ENCODE data around the gene CYP3A5.

Gene CYP3A5

GRCh38 chr7:99679400-99680191 lies at the start of gene CYP3A5 (continued):
- TF ChIP-seq ZNF239 (tag by site-specific recombination; IDR thresholded peaks at IDR 0.05): no peak
- TF ChIP-seq SP3 (tag by site-specific recombination; IDR thresholded peaks at IDR 0.05): no peak; the same call in 1 of the 2 replicates
- TF ChIP-seq, protein P1, sequence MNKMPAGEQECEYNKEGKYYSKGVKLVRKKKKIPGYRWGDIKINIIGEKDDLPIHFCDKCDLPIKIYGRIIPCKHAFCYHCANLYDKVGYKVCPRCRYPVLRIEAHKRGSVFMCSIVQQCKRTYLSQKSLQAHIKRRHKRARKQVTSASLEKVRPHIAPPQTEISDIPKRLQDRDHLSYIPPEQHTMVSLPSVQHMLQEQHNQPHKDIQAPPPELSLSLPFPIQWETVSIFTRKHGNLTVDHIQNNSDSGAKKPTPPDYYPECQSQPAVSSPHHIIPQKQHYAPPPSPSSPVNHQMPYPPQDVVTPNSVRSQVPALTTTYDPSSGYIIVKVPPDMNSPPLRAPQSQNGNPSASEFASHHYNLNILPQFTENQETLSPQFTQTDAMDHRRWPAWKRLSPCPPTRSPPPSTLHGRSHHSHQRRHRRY (tag by site-specific recombination; IDR thresholded peaks at IDR 0.05): no peak
- TF ChIP-seq ZNF776 (tag by site-specific recombination; IDR thresholded peaks at IDR 0.05; ENCODE audit: borderline replicate concordance): no peak
- TF ChIP-seq BCL11A (tag by site-specific recombination; IDR thresholded peaks at IDR 0.05; ENCODE audit: low read depth): 0 out of 2 replicates have a peak, but pooled peaks have one; percentile 19
- TF ChIP-seq ZBTB17 (tag by site-specific recombination; IDR thresholded peaks at IDR 0.05): peak; percentile 52; the same call in 1 of the 2 replicates
- TF ChIP-seq PRDM10 (tag by site-specific recombination; IDR thresholded peaks at IDR 0.05): no peak
- TF ChIP-seq ZNF24 (tag by site-specific recombination; IDR thresholded peaks at IDR 0.05): no peak
- TF ChIP-seq ZNF76 (tag by site-specific recombination; IDR thresholded peaks at IDR 0.05; ENCODE audit: borderline replicate concordance, low read depth): peak; percentile 64; the same call in 1 of the 2 replicates
- TF ChIP-seq ZNF16 (tag by site-specific recombination; IDR thresholded peaks at IDR 0.05; ENCODE audit: low read depth): no peak
- peak; percentile 74; the same call in 1 of the 2 replicates for TF ChIP-seq KLF10 (tag by site-specific recombination; IDR thresholded peaks at IDR 0.05)
- no peak for TF ChIP-seq ZNF19 (tag by site-specific recombination; IDR thresholded peaks at IDR 0.05; ENCODE audit: low read depth)
- TF ChIP-seq, protein P2, sequence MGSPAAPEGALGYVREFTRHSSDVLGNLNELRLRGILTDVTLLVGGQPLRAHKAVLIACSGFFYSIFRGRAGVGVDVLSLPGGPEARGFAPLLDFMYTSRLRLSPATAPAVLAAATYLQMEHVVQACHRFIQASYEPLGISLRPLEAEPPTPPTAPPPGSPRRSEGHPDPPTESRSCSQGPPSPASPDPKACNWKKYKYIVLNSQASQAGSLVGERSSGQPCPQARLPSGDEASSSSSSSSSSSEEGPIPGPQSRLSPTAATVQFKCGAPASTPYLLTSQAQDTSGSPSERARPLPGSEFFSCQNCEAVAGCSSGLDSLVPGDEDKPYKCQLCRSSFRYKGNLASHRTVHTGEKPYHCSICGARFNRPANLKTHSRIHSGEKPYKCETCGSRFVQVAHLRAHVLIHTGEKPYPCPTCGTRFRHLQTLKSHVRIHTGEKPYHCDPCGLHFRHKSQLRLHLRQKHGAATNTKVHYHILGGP (tag by site-specific recombination; IDR thresholded peaks at IDR 0.05): no peak
- TF ChIP-seq ZNF266 (tag by site-specific recombination; IDR thresholded peaks at IDR 0.05; ENCODE audit: low read depth): no peak
- no peak for TF ChIP-seq GLI2 (tag by site-specific recombination; IDR thresholded peaks at IDR 0.05; ENCODE audit: borderline replicate concordance, low read depth)
- 0 out of 2 replicates have a peak, but pooled peaks have one; percentile 32 for TF ChIP-seq TRIM28 (IDR thresholded peaks at IDR 0.05; ENCODE audit: borderline replicate concordance, low read length)
- TF ChIP-seq ZNF530 (tag by site-specific recombination; IDR thresholded peaks at IDR 0.05; ENCODE audit: low read depth): no peak
- TF ChIP-seq ZNF140 (tag by site-specific recombination; IDR thresholded peaks at IDR 0.05): no peak
- TF ChIP-seq ZFHX2 (tag by site-specific recombination; conservative IDR thresholded peaks at IDR 0.05): no peak
- no peak for TF ChIP-seq ZNF571 (tag by site-specific recombination; IDR thresholded peaks at IDR 0.05)
- TF ChIP-seq IKZF3 (tag by site-specific recombination; IDR thresholded peaks at IDR 0.05): peak; percentile 71
- TF ChIP-seq, protein P3, sequence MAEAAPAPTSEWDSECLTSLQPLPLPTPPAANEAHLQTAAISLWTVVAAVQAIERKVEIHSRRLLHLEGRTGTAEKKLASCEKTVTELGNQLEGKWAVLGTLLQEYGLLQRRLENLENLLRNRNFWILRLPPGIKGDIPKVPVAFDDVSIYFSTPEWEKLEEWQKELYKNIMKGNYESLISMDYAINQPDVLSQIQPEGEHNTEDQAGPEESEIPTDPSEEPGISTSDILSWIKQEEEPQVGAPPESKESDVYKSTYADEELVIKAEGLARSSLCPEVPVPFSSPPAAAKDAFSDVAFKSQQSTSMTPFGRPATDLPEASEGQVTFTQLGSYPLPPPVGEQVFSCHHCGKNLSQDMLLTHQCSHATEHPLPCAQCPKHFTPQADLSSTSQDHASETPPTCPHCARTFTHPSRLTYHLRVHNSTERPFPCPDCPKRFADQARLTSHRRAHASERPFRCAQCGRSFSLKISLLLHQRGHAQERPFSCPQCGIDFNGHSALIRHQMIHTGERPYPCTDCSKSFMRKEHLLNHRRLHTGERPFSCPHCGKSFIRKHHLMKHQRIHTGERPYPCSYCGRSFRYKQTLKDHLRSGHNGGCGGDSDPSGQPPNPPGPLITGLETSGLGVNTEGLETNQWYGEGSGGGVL (tag by site-specific recombination; IDR thresholded peaks at IDR 0.05): no peak
- no peak for TF ChIP-seq ZNF792 (tag by site-specific recombination; IDR thresholded peaks at IDR 0.05)
- no peak for TF ChIP-seq ZNF549 (tag by site-specific recombination; IDR thresholded peaks at IDR 0.05)
- no peak for TF ChIP-seq GLIS1 (tag by site-specific recombination; IDR thresholded peaks at IDR 0.05)
- TF ChIP-seq KLF9 (tag by site-specific recombination; IDR thresholded peaks at IDR 0.05; ENCODE audit: low read depth): no peak
- TF ChIP-seq ZFP3 (tag by site-specific recombination; IDR thresholded peaks at IDR 0.05; ENCODE audit: low read depth): no peak
- TF ChIP-seq KLF7 (tag by site-specific recombination; IDR thresholded peaks at IDR 0.05; ENCODE audit: borderline replicate concordance): no peak
- no peak for TF ChIP-seq ZNF184 (tag by site-specific recombination; IDR thresholded peaks at IDR 0.05)
- TF ChIP-seq, protein P4, sequence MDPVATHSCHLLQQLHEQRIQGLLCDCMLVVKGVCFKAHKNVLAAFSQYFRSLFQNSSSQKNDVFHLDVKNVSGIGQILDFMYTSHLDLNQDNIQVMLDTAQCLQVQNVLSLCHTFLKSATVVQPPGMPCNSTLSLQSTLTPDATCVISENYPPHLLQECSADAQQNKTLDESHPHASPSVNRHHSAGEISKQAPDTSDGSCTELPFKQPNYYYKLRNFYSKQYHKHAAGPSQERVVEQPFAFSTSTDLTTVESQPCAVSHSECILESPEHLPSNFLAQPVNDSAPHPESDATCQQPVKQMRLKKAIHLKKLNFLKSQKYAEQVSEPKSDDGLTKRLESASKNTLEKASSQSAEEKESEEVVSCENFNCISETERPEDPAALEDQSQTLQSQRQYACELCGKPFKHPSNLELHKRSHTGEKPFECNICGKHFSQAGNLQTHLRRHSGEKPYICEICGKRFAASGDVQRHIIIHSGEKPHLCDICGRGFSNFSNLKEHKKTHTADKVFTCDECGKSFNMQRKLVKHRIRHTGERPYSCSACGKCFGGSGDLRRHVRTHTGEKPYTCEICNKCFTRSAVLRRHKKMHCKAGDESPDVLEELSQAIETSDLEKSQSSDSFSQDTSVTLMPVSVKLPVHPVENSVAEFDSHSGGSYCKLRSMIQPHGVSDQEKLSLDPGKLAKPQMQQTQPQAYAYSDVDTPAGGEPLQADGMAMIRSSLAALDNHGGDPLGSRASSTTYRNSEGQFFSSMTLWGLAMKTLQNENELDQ (tag by site-specific recombination; IDR thresholded peaks at IDR 0.05; ENCODE audit: low read depth): no peak
